Measurements from ENCODE around the gene PLPPR5.

Gene PLPPR5

DNA sequence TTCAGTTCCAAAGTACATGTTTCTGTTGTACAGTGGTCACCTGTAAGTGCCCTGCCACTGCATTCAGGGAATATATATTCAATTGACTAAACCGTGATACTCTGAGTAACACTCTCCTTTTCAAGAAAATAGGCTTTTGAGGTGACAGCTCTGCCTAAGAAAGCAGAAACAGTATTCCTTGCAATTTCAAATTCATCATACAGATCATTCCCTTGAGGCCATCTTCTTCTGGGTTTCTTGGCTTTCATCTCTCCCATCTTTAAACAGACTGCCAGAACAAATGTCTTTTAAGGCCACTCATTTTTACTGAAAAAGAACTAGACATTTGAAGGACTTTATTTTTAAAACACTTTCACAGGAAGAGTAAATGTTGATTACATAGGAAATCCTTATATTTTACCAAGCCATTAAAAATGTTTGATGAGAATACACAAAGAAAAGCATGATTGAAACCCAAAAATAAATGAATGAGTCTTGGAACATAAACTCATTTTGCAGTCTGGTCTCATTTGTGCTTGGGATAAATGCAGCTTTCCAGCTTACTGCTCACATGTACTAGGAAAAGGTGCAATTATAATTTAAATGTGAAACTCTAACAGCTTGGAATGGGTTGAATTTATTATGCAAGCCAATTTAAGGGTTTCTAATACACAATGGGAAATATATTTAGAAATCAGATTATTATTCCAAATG lies 34.7 kb downstream of the PLPPR5 start:
- ATAC-seq, result no peak
- no peak for DNase-seq

DNA sequence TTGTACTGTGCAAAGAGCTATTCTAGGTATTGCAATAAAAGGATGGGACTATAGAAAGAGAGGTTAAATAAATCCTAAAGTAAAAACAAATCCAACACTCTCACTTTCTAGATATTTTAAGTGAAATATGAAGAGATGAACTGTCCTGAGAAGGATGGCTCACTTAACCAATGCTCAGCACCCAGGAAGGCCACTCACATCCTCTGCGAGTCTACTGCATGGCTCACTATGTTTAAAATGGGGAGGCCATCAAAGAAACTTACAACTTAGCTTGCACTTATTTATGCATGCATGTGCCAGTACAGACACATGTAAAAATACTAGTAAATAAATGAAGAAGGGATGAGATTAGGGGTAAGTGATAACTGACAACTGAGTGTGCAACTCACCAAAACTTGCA lies 37.5 kb downstream of the PLPPR5 start:
- ATAC-seq, result no peak
- DNase-seq, result no peak

DNA sequence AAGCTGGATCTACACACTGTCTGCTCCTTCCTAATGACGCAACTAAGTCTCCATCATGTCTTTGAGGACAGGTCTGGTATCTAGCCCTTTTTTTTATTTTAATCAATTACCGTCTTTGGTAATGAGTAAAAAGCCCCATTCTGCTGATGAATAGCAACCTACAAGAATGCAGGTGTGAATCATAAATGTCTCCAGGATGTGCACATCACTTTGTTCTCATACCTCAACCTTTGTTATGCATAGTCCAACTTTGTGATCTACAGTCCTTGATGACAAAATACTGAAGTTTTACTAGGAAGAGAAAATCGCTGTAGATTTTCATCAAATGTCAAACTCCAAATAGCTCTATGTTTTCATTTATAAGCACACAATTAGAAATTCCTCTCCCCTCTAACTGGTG lies 39.3 kb downstream of the PLPPR5 start:
- no peak for ATAC-seq
- DNase-seq, result no peak

DNA sequence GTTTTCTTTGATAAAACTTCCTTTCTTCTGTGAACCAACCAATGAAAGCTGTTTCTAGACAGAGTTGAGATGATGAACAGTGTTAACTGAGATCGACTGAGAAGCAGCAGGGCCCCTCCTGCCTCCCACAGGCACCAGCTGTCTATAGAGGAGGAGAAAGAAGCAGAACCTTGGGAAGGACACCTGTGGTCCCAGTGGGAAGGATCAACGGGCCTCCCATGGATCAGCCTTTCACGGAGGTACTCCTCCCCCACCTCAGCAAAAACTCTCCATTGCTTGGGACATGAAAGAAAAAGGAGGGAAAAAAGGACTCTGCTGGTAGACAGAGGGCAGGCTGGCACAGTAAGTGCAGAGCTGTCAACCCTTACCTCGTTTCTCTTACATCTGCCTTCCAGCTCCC lies 40.5 kb downstream of the PLPPR5 start:
- ATAC-seq (no peak), DNase-seq (no peak)

DNA sequence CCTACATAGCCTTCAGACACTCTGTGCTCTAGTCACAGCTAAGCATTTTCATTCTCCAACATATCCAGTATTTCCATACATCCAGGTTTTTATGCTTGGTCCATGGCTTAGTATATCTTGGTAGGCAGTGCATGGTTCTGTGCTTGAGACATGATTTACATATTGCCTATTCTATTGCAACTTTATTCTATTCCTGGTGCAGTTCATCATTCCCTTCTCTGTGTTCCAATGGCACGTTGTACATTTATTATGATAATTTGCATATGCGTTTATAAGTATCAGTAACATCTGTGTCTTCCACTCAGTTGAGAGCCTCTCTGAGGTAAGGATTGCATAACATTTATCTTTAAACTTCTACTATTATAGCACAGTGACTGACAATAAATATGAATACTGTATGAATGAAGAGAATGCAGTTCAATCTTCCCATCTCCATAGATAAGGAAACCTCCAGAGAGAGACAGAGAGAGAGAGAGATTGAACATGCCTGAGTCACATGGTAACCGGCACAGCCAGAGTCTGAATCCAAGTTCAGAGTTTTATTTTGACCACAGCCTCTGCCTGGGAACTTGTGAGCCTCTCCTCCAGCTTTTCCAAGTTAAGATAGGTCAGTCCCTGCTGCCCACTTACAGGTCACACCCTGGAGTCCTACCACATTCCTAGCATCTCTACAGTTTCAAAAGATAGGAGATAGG lies 41.5 kb downstream of the PLPPR5 start:
- DNase-seq (no peak), ATAC-seq (no peak)

DNA sequence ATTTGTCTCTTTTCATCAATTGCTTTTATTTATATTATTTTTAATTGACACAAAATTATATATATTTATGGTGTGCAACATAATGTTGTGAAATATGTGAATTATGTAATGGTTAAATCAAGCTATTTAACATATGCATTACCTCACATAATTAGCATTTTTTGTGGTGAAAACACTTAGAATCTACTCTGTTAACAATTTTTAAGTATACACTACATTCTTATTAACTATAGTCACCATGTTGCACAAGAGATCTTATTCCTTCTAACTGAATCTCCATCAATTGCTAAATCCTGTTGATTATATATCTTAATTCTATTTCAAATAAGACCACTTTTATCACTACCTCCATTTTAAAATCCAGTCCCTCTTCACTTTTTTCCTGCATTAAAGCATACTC lies 42.5 kb downstream of the PLPPR5 start:
- no peak for DNase-seq
- no peak for ATAC-seq

DNA sequence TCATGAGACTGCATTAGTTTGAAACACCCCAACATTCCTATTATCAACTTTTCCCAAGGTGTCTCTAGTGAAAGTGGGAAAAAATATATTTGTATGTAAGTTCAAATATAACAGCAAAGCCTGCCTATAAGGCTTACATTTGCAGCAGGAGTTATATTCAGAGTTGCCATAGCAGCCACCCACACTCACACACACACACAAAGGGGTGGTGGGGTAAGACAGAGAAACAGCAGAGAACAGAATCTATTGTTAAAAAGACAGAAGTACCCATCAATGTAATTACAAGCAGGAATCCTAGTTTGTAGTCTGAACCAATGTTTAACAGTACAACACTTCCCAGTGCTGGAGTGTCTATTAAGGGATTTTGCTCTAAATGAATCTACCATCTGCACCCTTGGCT lies 55.0 kb downstream of the PLPPR5 start:
- DNase-seq (no peak), ATAC-seq (no peak)

DNA sequence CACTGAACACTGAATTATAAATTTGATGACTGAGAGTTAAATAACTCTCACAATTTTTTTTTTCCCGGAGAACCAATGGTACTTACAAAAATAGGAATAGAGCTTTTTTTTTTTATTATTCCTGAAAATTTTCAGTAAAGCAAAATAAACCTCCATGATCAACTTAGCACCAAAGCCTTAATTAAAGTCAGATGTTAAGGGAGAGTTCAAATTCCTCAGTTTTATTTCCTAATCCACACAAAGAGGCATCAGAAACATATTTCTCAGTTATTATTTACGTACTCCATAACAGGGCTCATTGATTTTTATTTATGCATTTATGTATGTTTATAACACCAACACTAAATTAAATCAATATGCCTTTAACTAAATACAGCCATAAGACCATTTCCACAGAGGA lies 55.5 kb downstream of the PLPPR5 start:
- DNase-seq, result no peak
- ATAC-seq, result no peak

DNA sequence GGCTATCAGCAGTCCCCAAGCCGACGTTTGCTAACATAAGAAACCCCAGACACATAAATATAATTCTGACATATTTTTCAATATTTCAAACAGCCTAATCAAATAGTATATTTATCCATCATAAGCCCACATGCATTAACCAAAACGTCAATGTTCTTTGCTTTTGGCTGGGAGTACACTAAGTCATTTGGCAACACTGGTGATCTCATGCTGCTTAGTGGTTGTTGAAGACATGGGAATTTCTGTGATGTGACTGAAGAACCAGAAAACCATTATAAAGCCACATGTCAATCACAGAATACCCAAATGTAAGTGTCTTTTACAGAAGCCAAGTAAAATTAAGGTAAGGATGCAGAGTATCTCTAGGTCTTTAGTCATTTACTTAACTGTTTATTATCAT lies 57.6 kb downstream of the PLPPR5 start:
- ATAC-seq, result no peak
- no peak for DNase-seq

DNA sequence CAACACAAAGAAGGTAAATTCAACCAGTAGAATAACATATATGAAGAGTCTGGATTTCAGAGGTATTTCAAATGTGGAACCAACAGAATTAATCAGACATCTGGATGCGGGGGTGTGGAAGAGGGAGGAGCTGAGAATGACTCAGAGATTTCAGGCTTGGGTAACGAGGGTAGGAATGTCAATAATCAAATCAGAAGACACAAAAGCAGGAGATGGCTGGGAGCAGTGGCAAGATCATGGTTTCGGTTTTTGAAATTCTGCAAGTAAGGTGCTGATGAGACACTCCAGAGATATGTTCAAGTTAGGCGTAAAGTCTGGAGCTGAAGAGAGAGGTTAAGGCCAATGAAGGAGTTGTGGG lies 64.0 kb downstream of the PLPPR5 start:
- ATAC-seq (no peak), DNase-seq (no peak)

DNA sequence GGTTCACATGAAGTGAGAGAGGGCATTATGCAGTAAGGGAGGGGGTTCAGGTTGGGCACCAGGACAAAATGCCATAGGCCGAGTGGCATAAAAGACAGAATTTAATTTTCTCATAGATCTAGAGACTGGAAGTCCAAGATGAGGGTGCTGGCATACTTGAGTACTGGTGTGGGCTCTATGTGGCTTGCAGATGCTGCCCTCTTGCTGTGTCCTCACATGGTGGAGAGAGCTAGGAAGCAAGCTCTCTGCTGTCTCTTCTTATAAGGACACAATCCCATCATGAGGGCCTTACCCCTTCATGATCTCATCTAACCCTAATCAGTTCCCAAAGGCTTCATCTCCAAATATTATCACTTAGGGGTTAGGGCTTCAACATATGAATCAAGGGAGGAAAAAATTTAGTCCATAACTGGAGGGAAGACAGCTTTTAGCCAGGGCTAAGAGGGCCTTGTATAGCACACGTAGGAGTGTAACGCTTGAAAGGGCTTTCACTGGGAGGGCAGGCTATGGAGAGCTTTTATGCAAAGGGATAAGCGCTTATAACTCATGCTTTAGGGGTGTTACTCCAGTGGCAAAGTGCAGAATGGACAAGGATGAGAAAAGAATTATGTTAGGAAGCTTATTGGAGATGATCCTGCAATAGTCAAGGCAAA lies 64.5 kb downstream of the PLPPR5 start:
- ATAC-seq (no peak), DNase-seq (no peak)

DNA sequence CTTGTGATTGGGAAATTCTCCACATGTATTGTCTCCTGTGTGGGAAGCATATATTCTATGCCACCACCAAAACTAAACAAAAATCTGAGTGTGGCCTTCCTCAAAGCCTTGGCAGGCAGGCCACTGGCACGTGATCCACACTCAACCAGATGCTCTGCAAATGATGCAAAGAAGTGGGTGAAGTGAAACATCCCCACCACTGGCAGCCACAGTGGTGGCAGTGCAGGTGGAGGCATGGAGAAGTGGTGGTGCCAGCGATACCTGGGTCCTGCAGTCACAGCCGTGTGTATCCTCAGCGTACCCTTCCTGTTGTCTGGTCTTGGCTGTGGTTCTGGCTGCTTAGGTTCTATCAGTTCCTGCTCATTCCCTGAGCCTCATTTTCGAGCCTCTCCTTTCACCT lies 65.2 kb downstream of the PLPPR5 start:
- ATAC-seq (no peak), DNase-seq (no peak)

DNA sequence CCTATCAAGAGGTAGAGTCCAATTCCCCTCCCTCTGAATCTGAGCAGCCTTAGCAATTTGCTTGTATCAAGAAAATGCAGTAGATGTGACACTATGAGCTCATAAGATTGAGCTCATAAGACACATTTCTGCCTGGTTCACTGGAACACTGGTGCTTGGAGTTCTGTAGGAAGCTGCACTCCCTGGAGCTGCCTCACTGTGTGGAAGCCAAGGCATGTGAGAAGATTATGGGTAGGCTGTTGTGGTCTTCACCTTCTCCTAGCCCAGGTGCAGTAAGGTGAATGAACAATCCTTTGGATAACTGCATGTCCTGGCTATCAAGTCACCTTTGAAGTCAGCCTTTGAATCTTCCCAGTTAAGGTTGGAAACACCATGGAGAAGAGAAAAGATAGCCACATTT lies 67.3 kb downstream of the PLPPR5 start:
- ATAC-seq (no peak), DNase-seq (no peak)

DNA sequence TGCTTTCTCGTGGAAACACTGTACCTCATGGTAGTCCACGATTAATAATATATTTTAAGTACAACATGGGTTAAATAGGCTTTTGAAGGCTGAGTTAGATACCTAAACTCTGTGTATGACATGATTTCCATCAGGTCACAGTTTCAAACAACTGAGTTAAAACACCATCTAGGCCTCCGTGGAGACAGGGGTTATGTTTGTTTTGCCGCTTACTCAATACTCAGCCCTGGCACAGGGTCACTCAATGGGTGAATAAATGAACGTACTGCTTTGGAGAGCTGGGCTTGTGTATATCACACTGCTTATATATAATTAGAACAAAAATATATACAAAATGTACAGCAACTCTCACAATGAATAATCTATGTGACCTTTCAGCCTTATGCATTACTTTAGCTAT lies 72.5 kb downstream of the PLPPR5 start:
- no peak for ATAC-seq

DNA sequence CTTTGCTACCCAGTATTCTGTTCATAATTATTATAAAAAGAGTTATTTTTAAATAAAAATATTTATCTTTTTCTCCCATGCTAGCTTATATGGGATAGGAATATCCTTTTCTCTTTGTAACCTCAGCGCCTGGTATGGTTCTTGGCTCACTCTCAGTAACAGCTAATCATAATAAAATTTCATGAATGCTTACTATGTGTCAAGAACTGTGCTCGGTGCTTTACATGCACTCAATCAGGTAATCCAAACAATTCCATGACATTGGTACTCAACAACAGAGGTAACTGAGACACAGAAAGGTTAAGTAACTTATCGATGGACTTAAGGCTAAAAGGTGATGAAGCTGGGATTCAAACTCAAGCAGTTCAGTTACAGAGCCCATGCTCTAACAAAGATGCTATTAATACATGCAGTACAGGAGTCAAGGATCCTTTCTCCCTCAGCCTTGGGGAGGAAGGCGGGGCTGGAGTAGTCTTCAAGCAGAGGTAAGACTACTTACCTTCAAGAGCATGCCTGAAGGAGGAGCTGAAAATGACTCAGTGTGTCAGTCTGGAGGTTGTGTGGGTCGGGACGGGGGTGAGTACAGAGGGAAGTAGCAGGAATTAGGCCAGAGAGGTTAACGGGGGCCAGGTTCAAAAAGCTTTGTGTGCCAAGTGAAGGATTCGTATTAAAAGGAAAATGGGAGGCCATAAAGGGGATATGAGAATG lies 73.4 kb downstream of the PLPPR5 start:
- no peak for DNase-seq
- no peak for ATAC-seq

More for the DNA sequence above, 72.5 kb downstream of the PLPPR5 start:
- no peak for DNase-seq

DNA sequence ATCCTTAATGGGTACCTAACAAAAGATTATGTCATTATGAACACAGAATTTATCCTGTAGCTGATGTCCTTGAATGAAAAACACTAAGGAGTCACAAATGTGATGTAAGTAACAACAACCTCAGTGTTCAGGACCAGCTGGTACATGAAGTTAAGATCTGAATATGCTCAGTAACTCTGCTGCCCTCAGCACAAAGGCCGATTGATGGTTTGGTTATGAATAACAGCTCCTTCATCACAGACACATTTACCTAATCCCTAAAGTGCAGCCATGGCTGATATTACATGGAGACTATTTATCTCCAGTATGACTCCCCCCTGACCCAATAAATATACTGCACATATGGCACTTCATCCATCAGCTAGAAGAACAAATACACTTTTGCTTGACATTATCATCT lies 75.2 kb downstream of the PLPPR5 start:
- DNase-seq, result no peak
- ATAC-seq, result no peak

DNA sequence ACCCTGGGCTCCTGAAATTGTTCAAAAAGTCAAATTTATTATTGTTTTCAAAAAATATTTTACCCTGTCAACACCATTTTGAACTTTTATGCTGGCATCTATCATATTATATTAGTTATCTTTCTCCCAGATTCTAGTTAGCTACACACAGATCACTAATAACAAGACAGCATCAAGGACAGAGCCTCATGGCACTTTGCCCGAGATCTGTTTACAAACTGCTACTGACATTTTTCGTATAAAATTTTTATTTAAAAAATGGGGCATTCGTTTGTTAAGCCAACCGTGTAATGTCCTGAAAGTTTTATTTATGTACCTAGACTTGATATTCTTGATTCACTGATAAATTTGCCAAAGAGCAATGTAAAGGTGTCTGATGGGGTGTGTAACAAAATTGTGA lies 78.1 kb downstream of the PLPPR5 start:
- DNase-seq (no peak), ATAC-seq (no peak)

DNA sequence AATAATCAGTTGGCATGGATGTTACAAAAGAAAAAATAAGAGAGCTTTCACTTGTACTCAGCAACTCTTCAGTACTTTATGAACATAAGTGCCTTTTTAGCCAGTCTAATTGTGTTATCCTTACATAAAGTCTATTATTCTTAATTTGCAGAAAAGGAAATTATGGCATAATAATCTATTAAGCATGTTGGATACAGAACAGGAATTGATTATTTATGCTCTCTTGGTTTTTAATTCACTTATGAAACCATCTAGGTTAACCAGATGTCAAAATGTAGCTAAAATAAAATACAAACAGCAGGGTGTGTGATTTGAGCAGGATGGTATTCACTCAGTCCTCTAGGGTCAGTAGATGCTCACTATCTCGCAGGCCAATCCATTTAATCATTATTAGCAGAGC lies 79.7 kb downstream of the PLPPR5 start:
- DNase-seq (no peak), ATAC-seq (no peak)

DNA sequence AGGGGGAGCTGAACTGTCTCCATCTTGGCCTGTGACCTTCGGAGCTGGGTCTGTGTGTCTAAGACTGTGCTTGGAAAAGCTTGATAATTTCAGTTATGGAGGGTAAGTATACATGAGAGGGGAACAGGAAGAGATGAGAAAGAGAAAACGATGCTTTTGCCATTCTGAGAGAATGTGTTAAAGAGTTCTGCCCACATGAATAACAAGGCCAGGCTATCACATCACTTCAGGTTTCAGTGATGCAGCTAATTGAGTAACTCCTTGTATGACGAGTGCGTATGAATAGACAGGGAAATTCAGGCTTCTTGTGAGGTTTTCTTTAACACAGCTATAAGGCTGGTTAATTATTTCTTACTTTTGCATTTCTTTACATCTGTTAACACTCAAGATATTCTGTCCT lies 81.0 kb downstream of the PLPPR5 start:
- ATAC-seq, result no peak

DNA sequence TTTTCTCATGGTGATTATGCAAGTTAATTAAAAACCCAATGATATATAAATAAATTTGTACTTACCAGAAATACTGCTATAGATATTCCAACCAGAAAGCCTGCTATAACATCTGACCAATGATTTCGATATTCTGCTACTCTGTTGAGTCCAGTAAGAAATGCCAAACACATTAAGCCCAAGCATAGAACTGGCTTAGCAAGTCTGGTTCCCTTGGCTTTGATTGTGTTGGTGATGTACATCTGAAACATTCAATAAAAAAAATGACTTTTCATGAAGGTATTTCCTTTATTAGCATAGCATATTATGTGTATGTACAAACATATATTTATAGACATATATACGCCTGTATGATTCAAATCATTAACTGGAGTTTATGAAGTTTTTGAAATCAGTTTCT lies 82.8 kb downstream of the PLPPR5 start:
- DNase-seq, result no peak
- ATAC-seq, result no peak

More for the DNA sequence above, 81.0 kb downstream of the PLPPR5 start:
- DNase-seq, result no peak

DNA sequence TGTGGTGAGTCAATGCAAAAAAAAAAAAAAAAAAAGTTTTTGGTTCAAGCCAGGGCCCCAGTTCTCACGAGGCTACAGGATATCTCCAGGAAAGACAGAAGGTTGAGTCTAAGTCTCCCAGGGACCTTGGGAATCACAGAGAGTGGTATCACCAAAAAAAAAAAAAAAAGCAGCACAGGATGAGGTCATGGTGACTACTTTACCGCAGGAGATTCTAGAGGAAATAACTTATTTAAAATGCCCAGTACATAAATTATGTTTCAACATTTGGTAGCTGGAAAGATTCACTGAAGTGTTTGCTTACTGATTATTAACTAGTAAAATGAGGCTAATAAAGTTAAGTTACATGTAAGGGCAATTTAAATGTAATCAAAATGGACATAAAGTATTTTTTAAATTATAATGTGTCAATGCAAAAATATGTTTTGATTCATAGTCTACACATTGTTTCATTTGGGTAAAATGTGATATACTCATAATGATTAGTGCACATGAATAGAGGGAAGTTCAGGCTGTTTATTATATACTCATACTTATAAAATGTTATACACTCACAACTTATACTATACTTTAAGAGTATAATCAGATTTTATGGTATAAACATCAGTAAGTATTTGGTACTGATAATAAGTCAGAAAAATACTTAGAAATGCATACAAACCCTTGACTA lies 84.1 kb downstream of the PLPPR5 start:
- ATAC-seq (no peak), DNase-seq (no peak)

DNA sequence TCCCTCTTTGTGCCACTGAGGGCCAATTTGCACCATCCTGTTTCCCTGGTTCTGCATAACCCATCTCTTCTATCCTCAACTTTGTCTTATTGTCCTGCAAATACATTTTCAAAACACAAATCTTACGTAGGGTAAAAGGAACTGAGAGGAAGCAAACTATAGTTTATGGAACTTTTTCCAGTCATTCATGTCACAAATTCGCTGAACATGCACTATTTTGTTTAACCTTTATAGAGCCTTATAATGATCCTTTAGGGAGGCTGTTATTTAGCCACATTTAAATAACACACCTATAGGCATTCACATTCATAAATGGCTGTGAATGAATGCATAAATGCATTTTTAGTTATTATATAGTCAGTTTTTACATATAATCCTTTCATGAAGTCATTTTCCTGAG lies 85.0 kb downstream of the PLPPR5 start:
- no peak for DNase-seq
- ATAC-seq, result no peak

DNA sequence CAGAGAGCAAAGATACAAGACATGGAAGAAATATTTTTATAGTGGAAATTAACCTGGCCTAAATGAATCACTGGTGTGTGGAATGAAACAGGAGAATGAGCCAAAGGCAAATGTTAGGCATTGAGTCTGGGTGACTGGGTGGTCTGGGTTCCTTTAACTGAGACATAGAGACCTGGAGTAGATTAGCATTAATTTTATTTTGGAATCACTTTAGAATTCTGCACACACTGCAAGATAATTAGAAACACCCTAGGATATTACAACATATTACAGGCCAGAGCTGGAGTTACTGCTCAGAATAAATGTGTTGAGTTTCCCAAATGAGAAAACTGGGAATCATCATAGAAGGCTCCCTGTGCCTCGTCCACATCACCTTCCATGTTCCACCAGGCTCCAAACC lies 85.5 kb downstream of the PLPPR5 start:
- no peak for ATAC-seq
- no peak for DNase-seq

Measured in stimulated activated naive CD8-positive, alpha-beta T cell treated with anti-CD3 and anti-CD28 coated beads, Interleukin-15, Interleukin-2, amounts not matched to agents 100 U/mL and 50 U/mL, for 24 hours (primary cell).